PFSK-1 (cell line): ENCODE measurements around the gene NTM.

ENCODE experiments used
- FOXP2 ChIP-seq: optimal IDR thresholded peaks from 2 replicates; pipeline ENCODE3; 2011; ENCODE audit warnings: borderline replicate concordance, control low read depth, inconsistent platforms; ENCODE audit not compliant: insufficient read depth; ENCODE audit errors: extremely low read length, extremely low read depth
- POLR2AphosphoS5 ChIP-seq: IDR thresholded peaks from 2 replicates; pipeline ENCODE4 v1.6.1; 2012; ENCODE audit warnings: low read depth, mild to moderate bottlenecking, control low read depth, low read length, moderate library complexity
- SIN3A ChIP-seq: IDR thresholded peaks from 2 replicates; pipeline ENCODE4 v1.6.1; 2012; ENCODE audit warnings: mild to moderate bottlenecking, low read length, moderate library complexity, borderline replicate concordance; ENCODE audit not compliant: insufficient read depth
- TAF1 ChIP-seq: IDR thresholded peaks from 2 replicates; pipeline ENCODE4 v1.6.1; 2012; ENCODE audit warnings: low read length, control low read depth, borderline replicate concordance; ENCODE audit not compliant: insufficient read depth
- TF ChIP-seq, protein P1 (sequence below), 2 experiments: IDR thresholded peaks; 2 replicates each; pipeline versions ENCODE4 v1.6.1 to v1.8.0; 2011 to 2012; ENCODE audit warnings: low read depth in 2 of 2, low read length in 2 of 2, control low read depth in 1 of 2, inconsistent platforms in 1 of 2, mild to moderate bottlenecking in 1 of 2, moderate library complexity in 1 of 2; ENCODE audit not compliant: insufficient read depth in 1 of 2

The NTM gene

DNA sequence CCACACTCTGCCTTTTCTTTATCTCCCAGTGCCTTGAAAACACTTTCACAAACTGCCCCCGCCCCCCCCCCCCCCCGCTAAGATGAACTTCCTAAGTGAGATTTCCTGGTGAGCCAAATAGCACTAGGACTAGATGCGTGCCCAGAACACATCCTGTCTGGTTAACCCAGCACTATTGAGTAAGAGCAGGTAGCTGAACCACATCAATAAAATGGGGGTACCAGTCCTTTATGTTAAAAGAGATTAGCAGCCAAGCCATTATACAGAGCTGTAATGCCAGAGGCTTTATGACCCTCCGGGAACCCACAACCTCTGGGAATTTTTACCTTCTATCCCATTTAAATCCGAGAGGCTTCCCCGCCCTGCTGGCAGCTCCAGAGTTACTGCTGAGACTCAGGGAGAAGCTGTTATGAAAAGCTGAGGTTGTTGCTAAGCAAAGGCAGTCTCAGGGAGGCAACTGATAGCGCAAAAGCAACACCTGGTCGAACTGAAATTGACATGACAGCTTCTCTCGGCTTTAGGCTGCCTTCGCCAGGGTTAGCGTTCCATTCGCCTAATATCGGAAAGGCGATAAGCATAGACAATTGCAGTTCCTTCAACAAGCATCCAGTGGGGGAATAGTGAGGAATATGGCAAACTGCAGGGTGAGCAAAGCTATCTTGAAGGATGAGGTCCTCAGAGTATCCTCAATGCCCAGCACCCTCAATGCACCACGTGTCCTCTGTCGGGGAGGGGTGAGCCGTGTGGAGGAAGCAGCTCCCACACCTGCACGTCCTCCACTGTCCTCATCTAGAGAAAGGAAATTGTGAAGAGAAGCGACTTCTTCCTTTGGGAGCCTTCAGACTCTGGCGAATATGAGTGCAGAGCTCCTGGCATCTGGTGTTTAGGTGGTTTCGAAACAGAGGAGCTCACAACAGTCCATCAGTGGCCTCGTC lies 977.0 kb downstream of the NTM start:
- TF ChIP-seq POLR2AphosphoS5 (no peak), FOXP2 (no peak), SIN3A (no peak), TAF1 (no peak)
- TF ChIP-seq, protein P1, sequence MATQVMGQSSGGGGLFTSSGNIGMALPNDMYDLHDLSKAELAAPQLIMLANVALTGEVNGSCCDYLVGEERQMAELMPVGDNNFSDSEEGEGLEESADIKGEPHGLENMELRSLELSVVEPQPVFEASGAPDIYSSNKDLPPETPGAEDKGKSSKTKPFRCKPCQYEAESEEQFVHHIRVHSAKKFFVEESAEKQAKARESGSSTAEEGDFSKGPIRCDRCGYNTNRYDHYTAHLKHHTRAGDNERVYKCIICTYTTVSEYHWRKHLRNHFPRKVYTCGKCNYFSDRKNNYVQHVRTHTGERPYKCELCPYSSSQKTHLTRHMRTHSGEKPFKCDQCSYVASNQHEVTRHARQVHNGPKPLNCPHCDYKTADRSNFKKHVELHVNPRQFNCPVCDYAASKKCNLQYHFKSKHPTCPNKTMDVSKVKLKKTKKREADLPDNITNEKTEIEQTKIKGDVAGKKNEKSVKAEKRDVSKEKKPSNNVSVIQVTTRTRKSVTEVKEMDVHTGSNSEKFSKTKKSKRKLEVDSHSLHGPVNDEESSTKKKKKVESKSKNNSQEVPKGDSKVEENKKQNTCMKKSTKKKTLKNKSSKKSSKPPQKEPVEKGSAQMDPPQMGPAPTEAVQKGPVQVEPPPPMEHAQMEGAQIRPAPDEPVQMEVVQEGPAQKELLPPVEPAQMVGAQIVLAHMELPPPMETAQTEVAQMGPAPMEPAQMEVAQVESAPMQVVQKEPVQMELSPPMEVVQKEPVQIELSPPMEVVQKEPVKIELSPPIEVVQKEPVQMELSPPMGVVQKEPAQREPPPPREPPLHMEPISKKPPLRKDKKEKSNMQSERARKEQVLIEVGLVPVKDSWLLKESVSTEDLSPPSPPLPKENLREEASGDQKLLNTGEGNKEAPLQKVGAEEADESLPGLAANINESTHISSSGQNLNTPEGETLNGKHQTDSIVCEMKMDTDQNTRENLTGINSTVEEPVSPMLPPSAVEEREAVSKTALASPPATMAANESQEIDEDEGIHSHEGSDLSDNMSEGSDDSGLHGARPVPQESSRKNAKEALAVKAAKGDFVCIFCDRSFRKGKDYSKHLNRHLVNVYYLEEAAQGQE (IDR thresholded peaks at IDR 0.05; ENCODE audit: insufficient read depth in 1 of 2, low read depth in 2 of 2, low read length in 2 of 2), result no peak

DNA sequence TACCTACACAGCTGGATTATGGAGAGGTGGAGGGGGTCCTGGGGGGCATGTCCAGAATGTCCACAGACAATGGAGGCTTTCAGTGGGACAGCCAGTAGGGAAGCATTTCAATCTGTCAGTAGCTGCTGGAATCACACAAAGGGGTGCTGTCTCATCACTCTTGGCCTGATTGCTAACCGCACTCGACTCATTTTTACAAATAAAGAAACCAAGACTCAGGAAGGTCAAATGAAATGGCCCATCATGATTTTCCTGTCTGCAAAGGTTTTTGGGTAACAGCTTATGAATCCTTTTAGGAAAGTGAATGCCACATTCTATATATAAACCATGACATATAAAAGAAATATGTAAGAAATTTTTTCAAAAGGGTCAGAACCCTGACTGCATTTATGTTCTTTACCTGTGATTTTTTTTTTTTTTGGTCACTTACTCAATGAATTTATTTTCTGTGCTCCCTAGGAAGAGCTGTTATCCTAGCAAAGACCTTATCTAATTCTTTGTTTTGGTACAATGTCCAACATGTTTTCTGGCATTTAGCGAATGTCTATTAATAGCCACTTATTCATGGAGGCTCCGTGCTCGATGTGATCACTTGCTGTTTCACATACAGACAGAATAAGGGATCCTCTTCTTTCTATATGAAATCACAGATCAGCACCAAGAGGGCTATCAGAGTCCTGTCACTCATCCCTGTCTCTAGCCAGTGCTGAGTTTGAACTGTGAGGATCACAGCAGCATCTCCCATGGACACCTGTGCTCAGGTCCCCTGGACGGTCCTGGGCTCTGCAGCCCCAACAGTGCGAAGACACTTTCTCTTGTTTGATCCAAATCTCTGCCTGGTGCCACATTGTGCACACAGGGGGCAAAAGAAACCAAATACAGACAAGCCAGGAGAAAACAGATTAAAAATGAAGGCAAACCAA lies 979.7 kb downstream of the NTM start:
- TF ChIP-seq FOXP2, result no peak
- TF ChIP-seq, protein P1 (IDR thresholded peaks at IDR 0.05; ENCODE audit: insufficient read depth in 1 of 2, low read depth in 2 of 2, low read length in 2 of 2), result no peak
- no peak for TF ChIP-seq POLR2AphosphoS5
- no peak for TF ChIP-seq SIN3A
- no peak for TF ChIP-seq TAF1

DNA sequence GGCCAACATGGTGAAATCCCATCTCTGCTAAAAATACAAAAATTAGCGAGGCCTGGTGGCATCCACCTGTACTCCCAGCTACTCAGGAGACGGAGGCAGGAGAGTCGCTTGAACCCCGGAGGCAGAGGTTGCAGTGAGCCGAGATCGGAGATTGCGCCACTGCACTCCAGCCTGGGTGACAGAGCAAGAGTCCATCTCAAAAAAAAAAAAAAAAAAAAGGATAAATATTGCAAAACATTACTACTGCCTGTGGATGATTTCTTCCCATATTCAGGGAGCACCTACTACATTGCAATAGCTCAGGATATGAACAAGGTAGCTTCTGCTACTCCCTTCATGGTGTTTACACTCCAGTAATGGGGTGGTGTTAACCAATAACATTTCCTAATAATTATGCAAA lies 980.6 kb downstream of the NTM start:
- TF ChIP-seq SIN3A (no peak), TAF1 (no peak), POLR2AphosphoS5 (no peak), FOXP2 (no peak)
- TF ChIP-seq, protein P1 (IDR thresholded peaks at IDR 0.05; ENCODE audit: insufficient read depth in 1 of 2, low read depth in 2 of 2, low read length in 2 of 2), result no peak

DNA sequence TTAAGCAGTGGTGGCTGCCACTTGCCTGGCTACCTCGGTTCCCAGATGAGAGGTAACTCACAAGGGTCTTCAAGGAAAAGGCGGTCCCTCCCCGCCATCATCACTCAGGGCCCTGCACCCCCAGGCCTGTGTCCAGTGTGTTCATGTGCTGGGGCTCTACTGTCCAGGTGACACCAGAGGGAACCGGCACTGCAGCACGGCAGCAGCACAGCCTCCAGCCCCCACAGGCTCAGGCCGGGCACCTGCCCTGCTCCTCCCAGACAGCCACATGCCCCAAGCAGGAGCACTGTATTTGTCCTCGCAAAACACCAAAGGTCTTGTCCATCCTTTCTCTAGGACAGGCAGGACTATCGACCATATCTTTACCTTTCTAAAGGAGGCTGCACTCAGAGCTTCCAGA lies 982.1 kb downstream of the NTM start:
- TF ChIP-seq FOXP2 (no peak), TAF1 (no peak), POLR2AphosphoS5 (no peak), SIN3A (no peak)
- TF ChIP-seq, protein P1 (IDR thresholded peaks at IDR 0.05; ENCODE audit: insufficient read depth in 1 of 2, low read depth in 2 of 2, low read length in 2 of 2), result no peak
